ENCODE results near the gene GPR155.

DNA sequence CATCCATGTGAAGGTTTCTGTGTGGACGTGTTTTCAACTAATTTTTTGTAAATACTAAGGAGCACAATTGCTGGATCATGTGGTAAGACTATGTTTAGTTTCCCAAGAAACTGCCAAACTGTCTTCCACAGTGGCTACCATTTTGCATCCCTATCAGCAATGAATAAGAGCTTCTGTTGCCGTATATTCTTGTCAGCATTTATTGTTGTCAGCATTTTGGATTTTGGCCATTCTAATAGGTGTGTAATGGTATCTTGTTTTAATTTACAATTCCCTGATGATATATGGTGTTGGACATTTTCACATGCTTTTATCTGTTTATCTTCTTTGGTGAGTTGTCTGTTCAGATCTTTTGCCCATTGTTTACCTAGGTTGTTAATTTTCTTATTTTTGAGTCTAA, 56.8 kb downstream of the GPR155 start:
- TF ChIP-seq, protein P1, sequence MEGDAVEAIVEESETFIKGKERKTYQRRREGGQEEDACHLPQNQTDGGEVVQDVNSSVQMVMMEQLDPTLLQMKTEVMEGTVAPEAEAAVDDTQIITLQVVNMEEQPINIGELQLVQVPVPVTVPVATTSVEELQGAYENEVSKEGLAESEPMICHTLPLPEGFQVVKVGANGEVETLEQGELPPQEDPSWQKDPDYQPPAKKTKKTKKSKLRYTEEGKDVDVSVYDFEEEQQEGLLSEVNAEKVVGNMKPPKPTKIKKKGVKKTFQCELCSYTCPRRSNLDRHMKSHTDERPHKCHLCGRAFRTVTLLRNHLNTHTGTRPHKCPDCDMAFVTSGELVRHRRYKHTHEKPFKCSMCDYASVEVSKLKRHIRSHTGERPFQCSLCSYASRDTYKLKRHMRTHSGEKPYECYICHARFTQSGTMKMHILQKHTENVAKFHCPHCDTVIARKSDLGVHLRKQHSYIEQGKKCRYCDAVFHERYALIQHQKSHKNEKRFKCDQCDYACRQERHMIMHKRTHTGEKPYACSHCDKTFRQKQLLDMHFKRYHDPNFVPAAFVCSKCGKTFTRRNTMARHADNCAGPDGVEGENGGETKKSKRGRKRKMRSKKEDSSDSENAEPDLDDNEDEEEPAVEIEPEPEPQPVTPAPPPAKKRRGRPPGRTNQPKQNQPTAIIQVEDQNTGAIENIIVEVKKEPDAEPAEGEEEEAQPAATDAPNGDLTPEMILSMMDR (IDR thresholded peaks at IDR 0.05), result no peak
- TF ChIP-seq EP300 (IDR thresholded peaks at IDR 0.05), result no peak
- TF ChIP-seq POLR2A (IDR thresholded peaks at IDR 0.05; ENCODE audit: low read depth), result no peak
